Stimulated activated CD8-positive, alpha-beta memory T cell treated with anti-CD3 and anti-CD28 coated beads, Interleukin-2, amount 100 ng/mL, for 48 hours (primary cell): ENCODE measurements around the gene PRM1.

Experiments used
- DNase-seq, 2 donors: peaks; one replicate each; pipeline ENCODE4 v3.0.0-alpha.2; 2020; ENCODE audit warnings: low read depth in 2 of 2

The PRM1 gene

GRCh38 chr16:11273721-11274324 is 7.3 kb downstream of the PRM1 start:
- no peak for DNase-seq

- no peak for DNase-seq
Observed at GRCh38 chr16:11272921-11273720, 8.0 kb downstream of the PRM1 start, which contains the start of gene PRM3. Gene PRM3 (minus strand): TSS chr16:11273629. CDS start chr16:11273595, 34 bp downstream.

- DNase-seq: no peak
Observed at GRCh38 chr16:11272484-11272883, 8.6 kb downstream of the PRM1 start.

GRCh38 chr16:11271610-11272009 is 9.5 kb downstream of the PRM1 start:
- no peak for DNase-seq

- no peak for DNase-seq
Observed at GRCh38 chr16:11270602-11271162, 10.4 kb downstream of the PRM1 start.

- no peak for DNase-seq
Observed at GRCh38 chr16:11268921-11269375, 12.2 kb downstream of the PRM1 start, which contains the start of gene TNP2. Gene TNP2 (minus strand): TSS chr16:11269325. CDS start chr16:11269262, 63 bp downstream.

GRCh38 chr16:11265124-11265523 is 16.0 kb downstream of the PRM1 start:
- DNase-seq: no peak

- DNase-seq: no peak
Observed at GRCh38 chr16:11264155-11264832, 16.8 kb downstream of the PRM1 start.

GRCh38 chr16:11263737-11264136 is 17.4 kb downstream of the PRM1 start:
- peak in 1 of 2 donors; percentile 39 for DNase-seq

- DNase-seq: no peak
Observed at GRCh38 chr16:11262915-11263314, 18.2 kb downstream of the PRM1 start.

GRCh38 chr16:11260596-11260966 is 20.5 kb downstream of the PRM1 start:
- DNase-seq: no peak

- DNase-seq: no peak
Observed at GRCh38 chr16:11259655-11260595, 21.2 kb downstream of the PRM1 start.

GRCh38 chr16:11258553-11259492 is 22.3 kb downstream of the PRM1 start:
- no peak for DNase-seq

GRCh38 chr16:11257131-11257938 is 23.8 kb downstream of the PRM1 start:
- peak in 1 of 2 donors; percentile 46 for DNase-seq

GRCh38 chr16:11256661-11257130 is 24.4 kb downstream of the PRM1 start:
- peak in 1 of 2 donors; percentile 57 for DNase-seq

GRCh38 chr16:11255737-11256660 is 25.1 kb downstream of the PRM1 start, which contains the start of gene SOCS1:
Gene SOCS1 (minus strand): TSS chr16:11256204. CDS start chr16:11255478, 726 bp downstream.
- DNase-seq: peak; percentile 79 to 84

- DNase-seq: no peak
Observed at GRCh38 chr16:11254913-11255736, 26.0 kb downstream of the PRM1 start.
